Measurements from ENCODE around the gene CBFA2T3. TPM values are rescaled to one million over a fixed set of nuclear protein-coding genes. Genes with fewer than 3 reads are reported as not detected.

CBFA2T3 gene
- total and polyA plus RNA-seq, 4 donors, result 4.7 to 11.8 (median 6.6) TPM

- TF ChIP-seq CTCF (IDR thresholded peaks at IDR 0.05; ENCODE audit: control extremely low read depth, extremely low read depth), result no peak
Observed at GRCh38 chr16:88962478-88963152, 14.4 kb downstream of the CBFA2T3 start.

GRCh38 chr16:88961011-88961410 is 16.0 kb downstream of the CBFA2T3 start:
- 84 to 97% methylated on average over 9 of the region's 9 CpGs for WGBS, 2 donors
- no peaks in the 10 kb centered on the region for H3K36me3 ChIP-seq (ENCODE audit: control insufficient read depth in 4 of 4, insufficient read depth in 4 of 4, low read length in 4 of 4)
- H3K4me3 ChIP-seq, result no peak overlapping the region
- peaks cover 0 to 4% (median 0%) of the 10 kb centered on the region in 5 donors for H3K4me1 ChIP-seq (ENCODE audit: control insufficient read depth in 5 of 5, insufficient read depth in 5 of 5, low read length in 5 of 5)
- peaks cover 0 to 2% (median 0%) of the 10 kb centered on the region in 4 donors for H3K9me3 ChIP-seq (ENCODE audit: control insufficient read depth in 4 of 4, insufficient read depth in 3 of 4, low read length in 3 of 4)
- ATAC-seq (ENCODE audit: insufficient read depth, low FRiP score), result no peak
- TF ChIP-seq CTCF (IDR thresholded peaks at IDR 0.05; ENCODE audit: control extremely low read depth, extremely low read depth), result no peak
- no peak for DNase-seq
- H3K27ac ChIP-seq (ENCODE audit: low read depth in 1 of 2, low read length in 1 of 2), result no peak overlapping the region
- H3K9ac ChIP-seq (ENCODE audit: insufficient read depth in 1 of 2, low read length in 2 of 2), result no peak overlapping the region
- no peaks in the 10 kb centered on the region for H3K27me3 ChIP-seq (ENCODE audit: control insufficient read depth in 3 of 3, insufficient read depth in 3 of 3, low read length in 2 of 3)

More at GRCh38 chr16:88962478-88963152, 14.4 kb downstream of the CBFA2T3 start:
- no peaks in the 10 kb centered on the region for H3K36me3 ChIP-seq (ENCODE audit: control insufficient read depth in 4 of 4, insufficient read depth in 4 of 4, low read length in 4 of 4)
- no peak overlapping the region for H3K4me3 ChIP-seq
- H3K9me3 ChIP-seq (ENCODE audit: control insufficient read depth in 4 of 4, insufficient read depth in 3 of 4, low read length in 3 of 4), result peaks cover 0 to 2% (median 0%) of the 10 kb centered on the region in 4 donors
- 79 to 86% methylated on average over 23 of the region's 23 CpGs for WGBS, 2 donors
- no peak for ATAC-seq (ENCODE audit: insufficient read depth, low FRiP score)
- H3K27ac ChIP-seq (ENCODE audit: low read depth in 1 of 2, low read length in 1 of 2), result no peak overlapping the region
- no peak overlapping the region for H3K9ac ChIP-seq (ENCODE audit: insufficient read depth in 1 of 2, low read length in 2 of 2)
- H3K27me3 ChIP-seq (ENCODE audit: control insufficient read depth in 3 of 3, insufficient read depth in 3 of 3, low read length in 2 of 3), result no peaks in the 10 kb centered on the region
- peaks cover 0 to 5% (median 0%) of the 10 kb centered on the region in 5 donors for H3K4me1 ChIP-seq (ENCODE audit: control insufficient read depth in 5 of 5, insufficient read depth in 5 of 5, low read length in 5 of 5)
- no peak for DNase-seq

GRCh38 chr16:88960516-88960915 is 16.5 kb downstream of the CBFA2T3 start:
- 88 to 93% methylated on average over 3 of the region's 3 CpGs for WGBS, 2 donors
- no peak overlapping the region for H3K9ac ChIP-seq (ENCODE audit: insufficient read depth in 1 of 2, low read length in 2 of 2)

More at GRCh38 chr16:88960516-88960915, 16.5 kb downstream of the CBFA2T3 start:
- peaks cover 0 to 5% (median 0%) of the 10 kb centered on the region in 5 donors for H3K4me1 ChIP-seq (ENCODE audit: control insufficient read depth in 5 of 5, insufficient read depth in 5 of 5, low read length in 5 of 5)
- no peak for TF ChIP-seq CTCF (IDR thresholded peaks at IDR 0.05; ENCODE audit: control extremely low read depth, extremely low read depth)
- H3K36me3 ChIP-seq (ENCODE audit: control insufficient read depth in 4 of 4, insufficient read depth in 4 of 4, low read length in 4 of 4), result no peaks in the 10 kb centered on the region
- DNase-seq, result no peak
- H3K4me3 ChIP-seq, result no peak overlapping the region
- no peak overlapping the region for H3K27ac ChIP-seq (ENCODE audit: low read depth in 1 of 2, low read length in 1 of 2)
- ATAC-seq (ENCODE audit: insufficient read depth, low FRiP score), result no peak
- peaks cover 0 to 2% (median 0%) of the 10 kb centered on the region in 4 donors for H3K9me3 ChIP-seq (ENCODE audit: control insufficient read depth in 4 of 4, insufficient read depth in 3 of 4, low read length in 3 of 4)
- no peaks in the 10 kb centered on the region for H3K27me3 ChIP-seq (ENCODE audit: control insufficient read depth in 3 of 3, insufficient read depth in 3 of 3, low read length in 2 of 3)
